GM21515 (cell line): ENCODE measurements around the gene FSD2.
"Not testable (repeated sequence)": the region's sequence is repeated elsewhere in the genome, so short reads cannot be mapped to it uniquely, and the experiment has no call there.

Source experiments
- ATAC-seq: cut with Tn5 transposase; IDR thresholded peaks from one replicate; pipeline ENCODE4 v1.9.1; 2021; ENCODE audit not compliant: unreplicated experiment

FSD2 gene

DNA sequence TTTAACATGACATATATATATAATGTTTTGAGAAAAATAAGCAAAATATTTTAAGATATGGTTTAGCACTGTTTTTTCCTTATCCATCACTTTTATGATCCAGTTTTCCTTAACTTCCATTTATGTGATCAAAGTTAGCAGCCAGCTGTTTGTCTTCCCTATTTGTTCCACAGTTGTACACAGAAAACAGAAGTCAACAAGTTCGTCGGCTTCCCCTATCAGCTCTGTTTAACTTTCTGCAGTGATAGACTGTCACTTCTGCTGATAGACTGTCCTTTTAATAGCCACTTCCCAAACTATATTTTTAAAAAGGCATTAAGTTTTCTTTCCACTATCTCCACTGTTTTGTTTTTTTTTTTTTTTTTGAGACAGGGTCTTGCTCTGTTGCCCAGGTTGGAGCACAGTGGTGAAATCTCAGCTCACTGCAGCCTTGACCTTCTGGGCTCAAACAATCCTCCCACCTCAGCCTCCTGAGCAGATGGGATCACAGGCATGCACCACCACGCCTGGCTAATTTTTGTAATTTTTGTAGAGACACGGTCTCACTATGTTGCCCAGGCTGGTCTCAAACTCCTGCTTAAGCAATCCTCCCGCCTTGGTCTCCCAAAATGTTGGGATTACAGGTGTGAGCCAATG is 7.2 kb downstream of the FSD2 start:
- ATAC-seq, result no peak

- ATAC-seq, result no peak
These were observed 7.8 kb downstream of the FSD2 start for GRCh38 chr15:82798104-82798503.

DNA sequence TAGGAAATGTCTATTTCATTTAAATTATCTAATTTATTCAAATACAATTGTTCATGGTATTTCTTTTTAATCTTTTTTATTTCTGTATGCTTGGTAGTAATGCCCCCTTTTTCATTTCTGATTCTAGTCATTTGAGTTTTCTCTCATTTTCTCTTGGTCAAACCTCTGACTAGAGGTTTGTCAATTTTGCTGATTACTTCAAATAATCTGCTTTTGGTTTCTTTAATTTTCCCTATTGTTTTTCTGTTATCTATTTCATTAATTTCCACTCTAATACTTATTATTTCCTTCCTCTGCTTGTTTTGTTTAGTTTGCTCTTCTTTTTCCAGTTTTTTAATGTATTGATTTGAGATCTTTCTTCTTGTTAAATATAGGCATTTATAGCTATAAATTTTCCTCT is 12.1 kb downstream of the FSD2 start:
- ATAC-seq, result no peak

DNA sequence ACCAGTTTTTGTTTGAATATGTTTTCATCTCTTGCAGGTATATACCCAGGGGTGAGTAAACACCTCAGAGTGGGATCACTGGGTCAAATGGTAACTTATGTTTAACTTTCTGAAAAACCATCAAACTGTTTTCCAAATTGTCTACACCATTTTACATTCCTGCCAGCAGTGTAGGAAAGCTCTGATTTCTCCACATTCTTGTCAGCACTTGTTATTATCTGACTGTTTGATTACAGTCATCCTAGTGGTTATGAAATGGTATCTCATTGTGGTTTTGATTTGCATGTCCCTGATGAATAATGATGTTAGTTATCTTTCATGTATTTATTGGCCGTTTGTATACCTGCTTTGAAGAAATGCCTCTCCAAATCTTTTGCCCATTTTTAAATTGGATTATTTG is 13.8 kb downstream of the FSD2 start:
- ATAC-seq, result no peak

DNA sequence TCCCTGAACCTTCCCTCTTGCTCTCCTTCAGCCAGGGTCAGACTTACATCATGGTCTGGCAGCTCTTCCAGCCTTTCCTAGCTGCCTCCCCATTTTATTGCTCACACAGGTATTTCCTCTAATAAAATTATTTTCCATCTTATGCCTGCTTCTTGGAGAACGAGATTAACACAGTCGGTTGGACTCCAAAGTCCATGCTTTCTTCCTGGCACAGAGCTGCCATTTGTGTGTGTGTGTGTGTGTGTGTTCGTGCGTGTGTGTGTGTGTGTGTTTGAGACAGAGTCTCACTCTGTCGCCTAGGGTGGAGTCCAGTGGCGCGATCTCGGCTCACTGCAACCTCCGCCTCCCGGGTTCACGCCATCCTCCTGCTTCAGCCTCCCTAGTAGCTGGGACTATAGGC is 15.5 kb downstream of the FSD2 start:
- no peak for ATAC-seq

GRCh38 chr15:82789491-82789890 is 16.4 kb downstream of the FSD2 start:
- no peak for ATAC-seq

DNA sequence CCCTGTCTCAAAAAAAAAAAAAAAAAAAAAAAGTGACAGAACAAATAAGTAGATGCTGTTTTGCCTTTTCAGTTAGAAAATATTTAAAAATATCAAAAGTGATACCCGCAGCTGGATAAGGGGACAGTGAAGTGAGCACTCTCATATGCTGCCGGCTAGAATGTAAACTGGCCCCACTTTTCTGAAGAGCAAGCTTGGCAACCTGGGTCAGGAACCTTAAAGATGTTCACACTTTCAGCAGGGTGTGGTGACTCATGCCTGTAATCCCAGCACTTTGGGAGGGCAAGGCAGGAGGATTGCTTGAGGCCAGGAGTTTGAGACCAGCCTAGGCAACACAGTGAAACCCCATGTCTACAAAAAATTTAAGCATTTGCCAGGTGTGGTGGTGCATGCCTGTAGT is 17.4 kb downstream of the FSD2 start:
- no peak for ATAC-seq

DNA sequence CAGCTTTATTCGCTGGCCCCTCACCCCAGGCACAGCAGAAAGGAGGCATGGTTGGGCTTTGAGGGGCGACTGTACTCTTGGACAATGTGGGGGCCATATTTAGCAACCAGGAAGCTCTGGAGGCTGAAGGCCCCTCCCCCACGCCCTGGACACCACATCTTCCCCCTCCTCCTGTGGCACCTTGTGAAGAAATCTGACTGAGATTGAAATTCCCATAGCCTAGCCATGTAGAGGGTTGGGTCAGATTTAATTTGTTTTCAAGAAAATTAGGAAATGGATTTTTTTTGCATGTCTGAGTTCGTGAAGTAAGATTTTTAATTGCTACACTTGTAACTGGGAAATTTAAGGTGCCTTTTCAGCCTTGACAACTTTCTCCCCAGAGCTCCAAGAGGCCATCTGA is 24.5 kb downstream of the FSD2 start:
- no peak for ATAC-seq

- no peak for ATAC-seq
These were observed 27.1 kb downstream of the FSD2 start for GRCh38 chr15:82778755-82779154.

- ATAC-seq, result no peak
These were observed 31.4 kb downstream of the FSD2 start for GRCh38 chr15:82774496-82774895.

DNA sequence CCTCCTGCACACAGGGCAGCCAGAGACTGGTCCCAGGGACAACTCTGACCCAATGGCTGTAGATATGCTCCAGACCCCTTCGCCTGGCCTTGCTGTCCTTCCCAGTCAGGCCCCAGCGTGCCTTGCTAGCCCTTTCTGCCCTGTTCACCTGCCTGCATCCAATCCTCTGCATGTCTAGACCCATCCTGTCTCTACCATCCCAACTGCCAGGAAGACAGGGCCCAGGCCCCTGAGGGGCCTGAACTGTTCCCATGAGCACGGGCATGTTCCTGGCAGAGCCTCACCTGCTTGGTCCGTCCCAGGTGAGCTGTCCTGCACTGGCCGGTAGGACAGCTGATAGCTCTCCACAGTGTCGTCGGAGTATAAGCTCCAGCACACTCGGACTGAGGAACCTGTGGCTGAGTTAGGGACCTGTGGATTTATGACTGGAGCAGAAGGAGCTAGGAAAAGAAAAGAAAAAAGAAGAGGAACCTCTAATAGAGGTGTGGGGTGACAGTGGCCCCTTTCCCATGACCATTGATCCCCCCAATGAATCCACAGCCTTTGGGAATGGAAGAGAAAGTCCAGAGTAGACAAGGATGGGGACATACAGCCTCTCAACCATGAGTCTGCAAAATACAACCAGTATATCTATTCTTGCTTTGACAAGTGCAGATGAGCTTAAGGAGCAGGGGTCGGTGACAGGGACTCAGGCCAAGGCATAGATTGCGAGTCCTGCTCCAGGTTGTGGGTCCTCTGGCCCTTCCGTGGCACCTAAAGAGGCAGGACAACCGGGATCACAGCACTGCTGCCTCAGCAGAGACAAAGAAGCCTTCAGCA is 33.9 kb downstream of the FSD2 start:
- no peak for ATAC-seq

DNA sequence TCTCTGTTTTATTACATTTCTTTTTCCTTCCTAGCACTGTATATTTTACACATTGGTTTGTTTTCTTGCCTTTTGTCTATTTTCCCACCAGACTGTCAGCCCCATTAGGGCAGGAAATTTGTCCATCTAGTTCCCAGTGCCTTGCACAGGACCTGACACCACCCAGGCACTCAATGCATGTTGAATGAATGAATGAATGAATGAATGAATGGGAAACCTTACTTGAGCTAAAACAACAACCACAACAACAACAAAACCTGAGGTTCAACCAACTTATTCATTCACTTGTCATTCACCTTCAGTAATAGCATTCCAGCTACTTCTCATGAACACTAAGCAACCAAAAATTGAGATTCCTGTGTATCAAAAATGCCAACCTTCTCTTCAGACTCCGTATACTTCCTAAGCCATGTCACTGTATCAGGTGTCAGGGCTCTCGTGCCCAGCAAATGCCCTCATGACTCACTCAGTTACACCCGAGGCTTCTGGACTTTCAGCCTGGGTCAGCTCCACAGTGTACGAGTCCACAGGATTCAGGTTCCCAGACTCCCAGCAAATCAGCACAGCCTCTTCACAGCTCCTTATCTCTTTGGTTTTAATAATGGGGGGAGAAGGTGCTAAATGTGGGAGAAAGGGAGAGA is 37.3 kb downstream of the FSD2 start:
- no peak for ATAC-seq

- no peak for ATAC-seq
These were observed 38.6 kb downstream of the FSD2 start for GRCh38 chr15:82767163-82767829.

DNA sequence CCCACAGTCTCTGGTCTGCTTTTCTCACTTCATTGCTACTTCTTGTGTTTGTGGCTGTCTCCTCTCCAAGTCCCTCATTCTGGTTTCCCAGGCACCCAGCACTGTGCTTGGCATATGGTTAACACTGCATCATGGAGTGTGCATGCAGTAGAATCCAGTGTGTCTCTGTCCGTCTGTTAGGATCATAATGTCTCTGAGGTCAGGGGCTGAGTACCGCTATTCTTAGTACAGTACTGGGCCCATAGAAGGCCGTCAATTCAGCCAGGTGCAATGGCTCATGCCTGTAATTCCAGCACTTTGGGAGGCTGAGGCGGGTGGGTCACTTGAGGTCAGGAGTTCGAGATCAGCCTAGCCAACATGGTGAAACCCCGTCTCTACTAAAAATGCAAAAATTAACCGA is 39.7 kb downstream of the FSD2 start:
- ATAC-seq, result not testable (repeated sequence)

DNA sequence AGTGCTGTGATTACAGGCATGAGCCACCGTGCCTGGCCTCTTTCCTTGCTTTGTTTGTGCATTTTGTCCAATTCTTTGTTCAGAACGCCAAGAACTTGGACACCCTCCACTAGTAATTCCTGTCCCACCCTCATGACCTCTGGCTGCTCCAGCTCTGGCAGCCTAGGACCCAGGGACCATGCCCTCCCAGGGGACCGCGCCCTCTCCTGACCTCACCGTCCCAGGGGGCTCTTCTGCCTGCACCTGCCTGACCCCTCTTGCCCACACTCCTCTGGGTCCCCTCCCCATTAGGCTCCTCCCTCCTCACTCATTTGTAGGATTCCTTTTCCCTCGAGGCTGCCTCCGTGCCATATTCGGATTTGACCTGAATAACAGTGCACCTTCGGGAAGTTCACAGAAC is 41.1 kb downstream of the FSD2 start:
- ATAC-seq, result no peak

GRCh38 chr15:82764117-82764490 is 41.8 kb downstream of the FSD2 start:
- no peak for ATAC-seq

- ATAC-seq, result no peak
These were observed 42.3 kb downstream of the FSD2 start for GRCh38 chr15:82763361-82764116.

GRCh38 chr15:82751308-82751707 is 54.6 kb downstream of the FSD2 start:
- no peak for ATAC-seq

DNA sequence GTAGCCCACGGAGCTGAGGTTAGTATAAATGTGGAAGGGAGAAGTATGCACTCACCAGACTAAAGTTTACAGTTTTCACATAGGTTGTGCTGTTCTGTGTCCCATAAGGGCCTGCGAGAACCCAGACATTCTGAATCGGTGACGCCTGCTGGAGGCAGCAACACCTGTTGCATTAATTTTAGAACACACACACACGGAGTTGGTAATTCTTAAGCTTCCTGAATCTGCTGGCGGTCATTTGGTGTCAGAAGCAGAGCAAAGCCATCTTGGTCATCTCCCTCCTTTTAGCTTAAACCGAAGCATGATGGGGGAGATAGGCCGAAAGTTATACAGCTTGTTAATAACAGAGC is 55.1 kb downstream of the FSD2 start:
- ATAC-seq, result peak; percentile 37

GRCh38 chr15:82749951-82750830 is 55.7 kb downstream of the FSD2 start:
- ATAC-seq, result peak; percentile 94
